ENCODE measurements around the gene PLP2. TPM values are rescaled to one million over a fixed set of nuclear protein-coding genes. Genes with fewer than 3 reads are reported as not detected.
A peak's percentile ranks its signal among the peaks of the same experiment; 100 is the strongest.

PLP2 gene
- total RNA-seq, 1 donor from 2014 or later, result 0.75 TPM

- H3K4me1 Mint-ChIP-seq, result peaks cover 10% of the 10 kb centered on the region
- DNase-seq (ENCODE audit: low read depth, low spot score), result no peak
- H3K9me3 Mint-ChIP-seq, result peaks cover 2% of the 10 kb centered on the region
- TF ChIP-seq, protein P1, sequence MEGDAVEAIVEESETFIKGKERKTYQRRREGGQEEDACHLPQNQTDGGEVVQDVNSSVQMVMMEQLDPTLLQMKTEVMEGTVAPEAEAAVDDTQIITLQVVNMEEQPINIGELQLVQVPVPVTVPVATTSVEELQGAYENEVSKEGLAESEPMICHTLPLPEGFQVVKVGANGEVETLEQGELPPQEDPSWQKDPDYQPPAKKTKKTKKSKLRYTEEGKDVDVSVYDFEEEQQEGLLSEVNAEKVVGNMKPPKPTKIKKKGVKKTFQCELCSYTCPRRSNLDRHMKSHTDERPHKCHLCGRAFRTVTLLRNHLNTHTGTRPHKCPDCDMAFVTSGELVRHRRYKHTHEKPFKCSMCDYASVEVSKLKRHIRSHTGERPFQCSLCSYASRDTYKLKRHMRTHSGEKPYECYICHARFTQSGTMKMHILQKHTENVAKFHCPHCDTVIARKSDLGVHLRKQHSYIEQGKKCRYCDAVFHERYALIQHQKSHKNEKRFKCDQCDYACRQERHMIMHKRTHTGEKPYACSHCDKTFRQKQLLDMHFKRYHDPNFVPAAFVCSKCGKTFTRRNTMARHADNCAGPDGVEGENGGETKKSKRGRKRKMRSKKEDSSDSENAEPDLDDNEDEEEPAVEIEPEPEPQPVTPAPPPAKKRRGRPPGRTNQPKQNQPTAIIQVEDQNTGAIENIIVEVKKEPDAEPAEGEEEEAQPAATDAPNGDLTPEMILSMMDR (conservative IDR thresholded peaks at IDR 0.05), result no peak
- peak overlapping the region; percentile 85 for H3K4me3 Mint-ChIP-seq
- no peak overlapping the region for H3K27ac Mint-ChIP-seq (ENCODE audit: unreplicated experiment)
- no peaks in the 10 kb centered on the region for H3K36me3 Mint-ChIP-seq (ENCODE audit: low read depth)
- no peaks in the 10 kb centered on the region for H3K27me3 Mint-ChIP-seq (ENCODE audit: low read depth)
Observed at GRCh38 chrX:49191574-49192011, 19.9 kb downstream of the PLP2 start.

DNA sequence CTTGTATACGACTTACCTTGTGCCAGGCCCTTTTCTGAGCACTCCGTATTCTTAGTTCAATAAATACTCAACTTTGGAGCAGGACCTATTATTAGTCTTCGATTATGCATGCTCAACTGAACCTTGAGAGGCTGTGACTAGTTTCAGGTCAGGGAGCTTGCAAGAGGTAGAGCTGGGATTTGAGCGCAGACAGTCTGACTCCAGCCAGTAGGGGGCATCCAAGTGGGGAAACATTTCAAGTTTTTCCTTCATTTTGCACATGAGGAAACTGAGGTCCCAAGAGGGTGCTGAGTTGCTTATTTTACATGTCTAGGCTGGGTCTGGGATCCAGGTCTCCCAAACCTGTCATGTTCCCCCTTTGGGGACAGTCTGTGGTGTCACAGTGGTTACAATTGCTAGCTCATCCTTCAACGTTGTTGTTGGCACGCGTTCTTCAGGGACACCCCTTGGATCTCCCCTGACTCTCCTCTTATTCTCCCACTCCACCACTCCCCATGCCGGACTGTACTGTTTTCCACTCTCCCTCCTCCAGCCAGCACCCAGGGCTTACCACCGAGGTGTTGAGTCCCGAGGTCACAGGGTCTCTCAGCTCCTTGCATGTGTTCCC is 21.1 kb downstream of the PLP2 start:
- H3K36me3 Mint-ChIP-seq (ENCODE audit: low read depth), result no peaks in the 10 kb centered on the region
- peaks cover 2% of the 10 kb centered on the region for H3K9me3 Mint-ChIP-seq
- TF ChIP-seq, protein P1 (conservative IDR thresholded peaks at IDR 0.05), result peak; percentile 63
- DNase-seq (ENCODE audit: low read depth, low spot score), result peak; percentile 25
- peaks cover under 1% of the 10 kb centered on the region for H3K27me3 Mint-ChIP-seq (ENCODE audit: low read depth)
- peaks cover 10% of the 10 kb centered on the region for H3K4me1 Mint-ChIP-seq
- H3K4me3 Mint-ChIP-seq, result peak overlapping the region; percentile 76
- H3K27ac Mint-ChIP-seq (ENCODE audit: unreplicated experiment), result no peak overlapping the region

DNA sequence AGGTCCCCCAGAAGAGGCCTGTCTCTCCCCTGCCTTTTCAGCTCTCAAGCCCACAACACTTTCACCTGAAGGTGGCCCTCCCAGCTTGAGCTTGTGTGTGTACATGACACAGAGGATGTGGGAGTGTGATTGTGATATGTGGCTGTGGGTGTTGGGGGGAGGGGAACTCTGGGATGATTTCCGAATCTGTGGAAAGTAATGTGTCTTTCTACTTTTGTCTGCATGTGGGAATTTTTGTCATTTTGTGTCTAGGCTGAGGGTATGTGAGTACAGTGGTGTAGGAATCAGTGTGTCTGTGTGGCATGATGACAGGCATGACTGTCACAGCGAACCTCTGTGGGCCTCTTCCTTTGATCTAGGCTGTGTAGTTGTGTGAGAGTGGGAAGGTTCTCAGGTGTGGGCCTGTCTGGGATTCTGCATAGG is 21.9 kb downstream of the PLP2 start:
- no peak for DNase-seq (ENCODE audit: low read depth, low spot score)
- Mint-ChIP-seq H3K27me3 (ENCODE audit: low read depth) (peaks cover 8% of the 10 kb centered on the region), H3K4me3 (peak overlapping the region; percentile 11), H3K9me3 (peaks cover 2% of the 10 kb centered on the region), H3K4me1 (peaks cover 15% of the 10 kb centered on the region), H3K27ac (ENCODE audit: unreplicated experiment) (no peak overlapping the region), H3K36me3 (ENCODE audit: low read depth) (no peaks in the 10 kb centered on the region)
- TF ChIP-seq, protein P1 (conservative IDR thresholded peaks at IDR 0.05), result no peak

DNA sequence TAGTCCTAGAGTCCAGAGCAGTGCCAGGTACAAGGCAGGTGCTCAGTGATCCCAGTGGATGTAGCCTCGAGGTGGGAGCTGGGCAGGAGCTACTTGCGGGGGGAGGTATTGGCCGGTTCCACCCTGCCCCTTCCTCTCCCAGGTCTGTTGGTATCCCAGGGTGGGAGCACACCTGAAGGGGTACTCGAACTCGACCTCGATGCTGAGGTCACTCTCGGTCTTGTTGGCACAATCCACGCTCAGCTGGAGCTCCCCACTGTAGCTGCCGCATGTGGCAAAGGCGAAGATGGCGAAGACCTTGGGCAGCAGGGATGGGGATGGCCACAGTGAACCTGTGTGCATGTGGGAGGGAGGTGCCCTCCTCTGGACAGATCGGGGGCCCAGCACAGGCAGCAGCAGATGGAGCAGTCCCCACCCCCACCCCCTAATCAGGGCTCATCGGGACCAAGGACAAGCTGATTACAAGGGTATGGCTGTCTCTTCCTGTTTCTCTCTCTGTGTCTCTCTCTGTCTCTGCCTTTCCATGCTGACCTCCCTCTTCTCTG is 25.9 kb downstream of the PLP2 start:
- H3K4me3 Mint-ChIP-seq, result peak overlapping the region; percentile 48
- no peak for DNase-seq (ENCODE audit: low read depth, low spot score)
- H3K27ac Mint-ChIP-seq (ENCODE audit: unreplicated experiment), result no peak overlapping the region
- TF ChIP-seq, protein P1 (conservative IDR thresholded peaks at IDR 0.05), result no peak
- peaks cover 10% of the 10 kb centered on the region for H3K4me1 Mint-ChIP-seq
- H3K9me3 Mint-ChIP-seq, result peaks cover 2% of the 10 kb centered on the region
- H3K36me3 Mint-ChIP-seq (ENCODE audit: low read depth), result no peaks in the 10 kb centered on the region
- H3K27me3 Mint-ChIP-seq (ENCODE audit: low read depth), result peaks cover 18% of the 10 kb centered on the region

DNA sequence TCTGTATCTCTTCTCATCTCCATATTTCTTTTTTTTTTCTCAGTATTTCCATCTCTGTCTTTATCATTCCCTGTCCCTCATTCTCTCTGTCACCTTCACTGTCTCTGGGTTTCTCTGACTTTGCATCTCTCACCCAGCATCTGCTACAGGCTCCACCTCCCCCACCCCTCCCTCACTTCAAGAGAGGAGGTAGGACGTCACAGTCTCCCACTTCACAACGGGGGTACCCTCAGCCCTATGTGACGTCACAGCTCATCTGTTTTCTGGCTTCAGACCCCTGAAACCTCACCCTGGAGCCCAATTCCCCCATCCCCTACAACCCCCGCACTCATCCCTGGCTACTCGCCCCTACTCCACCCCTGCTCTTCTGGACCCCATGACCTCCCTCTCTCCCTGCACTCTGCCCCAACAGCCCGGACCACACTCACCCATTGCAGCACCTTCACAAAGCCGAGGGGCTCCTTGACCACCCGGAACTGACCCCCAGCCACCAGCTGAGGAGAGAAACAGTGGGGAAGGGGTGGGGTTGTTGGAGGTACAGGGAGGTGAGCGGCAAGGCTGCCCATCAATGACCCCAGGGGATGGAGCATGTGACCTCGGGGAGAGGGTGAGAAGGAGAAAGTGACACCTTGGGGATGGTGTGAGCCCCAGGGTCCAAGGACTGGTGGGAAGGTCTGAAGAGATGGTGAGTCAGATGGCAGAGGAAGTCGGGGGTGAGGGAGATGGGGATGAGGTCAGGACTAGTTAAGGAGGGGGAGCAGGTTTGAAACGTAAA is 27.0 kb downstream of the PLP2 start:
- TF ChIP-seq, protein P1 (conservative IDR thresholded peaks at IDR 0.05), result no peak
- H3K27ac Mint-ChIP-seq (ENCODE audit: unreplicated experiment), result no peak overlapping the region
- H3K27me3 Mint-ChIP-seq (ENCODE audit: low read depth), result peaks cover 21% of the 10 kb centered on the region
- no peaks in the 10 kb centered on the region for H3K36me3 Mint-ChIP-seq (ENCODE audit: low read depth)
- H3K9me3 Mint-ChIP-seq, result peaks cover 2% of the 10 kb centered on the region
- peak overlapping the region; percentile 38 for H3K4me3 Mint-ChIP-seq
- peaks cover 10% of the 10 kb centered on the region for H3K4me1 Mint-ChIP-seq
- no peak for DNase-seq (ENCODE audit: low read depth, low spot score)
